ENCODE data around the gene EIF3K. TPM values are rescaled to one million over a fixed set of nuclear protein-coding genes. Genes with fewer than 3 reads are reported as not detected.
A peak's percentile ranks its signal among the peaks of the same experiment; 100 is the strongest.

Gene EIF3K
- total and polyA plus RNA-seq, 2 of the 13 experiments (the other 11 are each of a cell fraction or from before 2014, with no cell fraction given), result 179 to 258 TPM

GRCh38 chr19:38649305-38650171 lies 30.6 kb downstream of the EIF3K start (continued):
- TF ChIP-seq DMTF1 (CRISPR knock-in tag; IDR thresholded peaks at IDR 0.05) (no peak), ZNF639 (CRISPR knock-in tag; conservative IDR thresholded peaks at IDR 0.05) (no peak), THAP11 (CRISPR knock-in tag; IDR thresholded peaks at IDR 0.05) (peak; percentile 47), HINFP (CRISPR knock-in tag; IDR thresholded peaks at IDR 0.05; ENCODE audit: low read depth) (no peak), NPAS2 (CRISPR knock-in tag; IDR thresholded peaks at IDR 0.05; ENCODE audit: borderline replicate concordance) (no peak), NR2F6 (IDR thresholded peaks at IDR 0.05) (peak; percentile 59), NR2F6 (CRISPR knock-in tag; IDR thresholded peaks at IDR 0.05) (peak; percentile 75), ZNF317 (CRISPR knock-in tag; IDR thresholded peaks at IDR 0.05) (no peak), PRDM10 (CRISPR knock-in tag; IDR thresholded peaks at IDR 0.05; ENCODE audit: low read depth) (peak; percentile 45; the same call in 1 of the 2 replicates), BHLHE40 (IDR thresholded peaks at IDR 0.05; ENCODE audit: low read length) (no peak), ZNF770 (CRISPR knock-in tag; IDR thresholded peaks at IDR 0.05) (no peak), MAX (IDR thresholded peaks at IDR 0.05) (no peak), ZBTB20 (CRISPR knock-in tag; IDR thresholded peaks at IDR 0.05; ENCODE audit: borderline replicate concordance, low read depth) (no peak), ZNF501 (CRISPR knock-in tag; IDR thresholded peaks at IDR 0.05) (no peak), KDM3A (CRISPR knock-in tag; IDR thresholded peaks at IDR 0.05; ENCODE audit: low read depth) (0 out of 2 replicates have a peak, but pooled peaks have one; percentile 45), ZNF484 (CRISPR knock-in tag; IDR thresholded peaks at IDR 0.05; ENCODE audit: borderline replicate concordance, low read depth) (no peak), NFYC (CRISPR knock-in tag; IDR thresholded peaks at IDR 0.05) (no peak), ZNF207 (IDR thresholded peaks at IDR 0.05; ENCODE audit: borderline replicate concordance) (no peak)

All from HepG2 (cell line).